HG03571 (cell line): ENCODE measurements around the gene ATP5F1E.
A peak's percentile ranks its signal among the peaks of the same experiment; 100 is the strongest.
"Not testable (repeated sequence)": the region's sequence is repeated elsewhere in the genome, so short reads cannot be mapped to it uniquely, and the experiment has no call there.

ENCODE experiments used
- ATAC-seq: cut with Tn5 transposase; IDR thresholded peaks from one replicate; pipeline ENCODE4 v1.9.1; 2021; ENCODE audit not compliant: unreplicated experiment

The ATP5F1E gene

DNA sequence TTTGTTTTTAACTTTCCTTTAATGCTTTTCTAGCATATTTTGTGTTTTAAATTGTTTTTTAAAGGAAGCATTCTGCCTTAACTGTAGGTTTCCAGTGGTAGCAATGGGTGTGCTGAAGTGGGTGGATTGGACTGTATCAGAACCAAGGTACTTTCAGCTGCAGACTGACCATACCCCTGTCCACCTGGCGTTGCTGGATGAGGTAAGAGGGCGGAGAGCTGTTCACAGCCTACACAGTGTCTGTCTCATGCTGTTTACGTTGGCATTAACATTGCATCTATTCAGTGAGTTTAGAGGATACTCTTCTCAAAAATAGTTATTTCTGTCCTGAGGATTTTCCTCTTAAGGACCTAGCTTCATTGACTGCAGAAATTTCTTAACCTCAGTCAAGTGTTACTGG, 39.2 kb downstream of the ATP5F1E start:
- no peak for ATAC-seq

- no peak for ATAC-seq
Observed at GRCh38 chr20:58991715-58992114, 40.4 kb downstream of the ATP5F1E start.

- ATAC-seq, result no peak
Observed at GRCh38 chr20:58990651-58991445, 41.3 kb downstream of the ATP5F1E start.

DNA sequence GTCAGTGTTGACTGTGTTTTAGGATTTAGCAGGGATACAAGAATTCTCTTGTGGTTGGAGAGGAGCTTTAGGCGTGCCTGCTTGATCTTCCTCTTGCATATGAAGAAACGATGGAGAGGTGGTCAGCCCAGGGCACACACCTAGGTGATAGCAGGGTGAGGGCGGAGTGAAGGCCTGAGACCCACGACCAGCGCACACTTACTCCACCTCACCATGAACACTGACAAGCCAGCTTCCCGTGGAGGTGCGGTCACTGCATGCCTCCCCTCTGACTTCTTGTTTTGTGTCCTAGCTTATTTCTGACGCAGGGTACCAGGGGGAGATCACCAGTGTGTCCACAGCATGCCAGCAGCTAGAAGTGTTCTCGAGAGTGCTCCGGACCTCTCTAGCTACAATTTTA, 42.9 kb downstream of the ATP5F1E start:
- no peak for ATAC-seq

GRCh38 chr20:58988565-58988882, 43.6 kb downstream of the ATP5F1E start:
- ATAC-seq, result no peak

DNA sequence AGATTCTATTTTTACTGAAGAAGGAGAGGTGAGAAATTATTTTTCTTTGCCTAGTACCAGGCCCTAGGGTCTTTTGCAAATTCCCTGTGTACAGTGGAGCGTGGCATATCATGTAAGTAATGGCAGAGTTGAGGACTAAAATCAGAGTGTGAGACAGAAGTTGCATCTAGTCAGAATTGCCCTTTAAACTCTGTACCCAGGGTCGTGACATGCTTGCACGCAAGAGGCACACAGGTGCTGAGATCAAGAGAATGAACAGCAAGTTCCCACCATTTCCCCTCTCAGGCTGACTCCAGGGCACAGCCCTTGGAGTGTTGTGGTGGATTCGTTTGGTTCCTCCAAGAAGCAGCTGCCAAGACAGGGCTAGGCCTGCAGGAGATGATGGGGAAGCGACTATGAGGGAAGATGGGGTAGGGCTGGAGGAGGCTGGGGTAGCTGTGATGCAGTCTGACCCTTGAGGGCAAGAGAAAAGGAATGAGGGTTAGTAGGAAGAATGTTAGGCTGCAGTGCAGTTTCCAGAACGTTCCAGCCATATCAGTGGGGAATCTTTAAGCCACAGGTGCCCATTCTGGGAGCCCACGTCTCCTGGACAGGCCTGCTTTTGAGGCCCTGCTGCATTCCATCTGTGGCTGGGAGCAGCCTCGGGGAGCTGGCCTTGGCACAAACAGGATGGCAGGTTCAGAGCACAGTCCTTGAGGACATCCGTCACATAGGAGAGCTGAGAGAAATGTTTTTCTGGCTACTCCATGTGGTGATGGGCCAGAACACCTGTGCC, 44.2 kb downstream of the ATP5F1E start:
- no peak for ATAC-seq

GRCh38 chr20:58986968-58987517, 45.1 kb downstream of the ATP5F1E start:
- ATAC-seq, result no peak

GRCh38 chr20:58986286-58986967, 45.7 kb downstream of the ATP5F1E start:
- ATAC-seq, result no peak

- ATAC-seq, result no peak
Observed at GRCh38 chr20:58985656-58986055, 46.5 kb downstream of the ATP5F1E start.

- ATAC-seq, result no peak
Observed at GRCh38 chr20:58984691-58985090, 47.4 kb downstream of the ATP5F1E start.

GRCh38 chr20:58983115-58983468, 49.0 kb downstream of the ATP5F1E start:
- ATAC-seq, result not testable (repeated sequence)

- ATAC-seq, result no peak
Observed at GRCh38 chr20:58982406-58983114, 49.6 kb downstream of the ATP5F1E start.

DNA sequence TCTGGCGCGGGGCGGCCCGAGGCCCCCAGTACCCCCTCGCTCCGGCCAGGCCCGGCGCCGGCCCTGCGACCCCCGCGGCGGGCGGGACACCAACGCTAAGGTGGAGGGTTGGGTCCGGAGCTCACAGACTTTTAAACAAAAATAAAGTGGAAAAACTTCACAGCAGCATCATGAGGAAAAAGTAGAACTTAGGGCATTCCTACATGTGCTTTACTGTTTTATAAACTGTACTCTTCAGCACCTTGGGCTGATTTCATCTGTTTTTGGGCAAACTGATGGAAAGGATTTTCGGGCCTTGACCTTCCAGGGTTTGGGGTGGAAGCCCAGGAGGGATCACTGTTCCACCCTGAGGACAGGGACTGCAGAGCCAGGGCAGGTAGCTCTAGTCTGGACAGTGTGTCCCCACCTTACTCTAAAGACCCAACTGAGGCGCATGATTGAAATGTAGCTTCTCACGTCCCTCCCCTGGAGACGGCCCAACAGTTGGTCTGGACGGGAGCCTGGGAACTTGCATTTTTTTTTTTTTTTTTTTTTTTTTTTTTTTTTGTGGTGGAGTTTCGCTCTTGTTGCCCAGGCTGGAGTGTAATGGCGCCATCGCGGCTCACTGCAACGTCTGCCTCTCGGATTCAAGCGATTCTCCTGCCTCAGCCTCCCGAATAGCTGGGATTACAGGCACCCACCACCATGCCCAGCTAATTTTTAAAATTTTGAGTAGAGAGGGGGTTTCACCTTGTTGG, 50.3 kb downstream of the ATP5F1E start:
- ATAC-seq, result no peak

- peak; percentile 70 for ATAC-seq
Observed at GRCh38 chr20:58980711-58981627, 51.2 kb downstream of the ATP5F1E start, which contains the start of gene NELFCD. NELFCD (plus strand) TSS chr20:58981256; CDS start chr20:58981310, 54 bp downstream.

GRCh38 chr20:58978351-58979190, 53.6 kb downstream of the ATP5F1E start:
- ATAC-seq, result no peak

GRCh38 chr20:58976061-58976730, 55.9 kb downstream of the ATP5F1E start:
- no peak for ATAC-seq
